Endothelial cell of umbilical vein (primary cell): ENCODE data around the gene KRABD2.

Source experiments
- BruUV-seq: library from RNA; stranded (reverse); fragments of 400-500 nt; replicated peaks from 2 replicates; lab custom pipeline; 2021; lab: Mats Ljungman, UMichigan
- CTCF ChIA-PET: fragments of 300-600, 350-600 bp; sonication (Branson Sonifier 250); formaldehyde crosslinking; loops from one replicate; lab custom pipeline; 2021; ENCODE audit warnings: antibody characterized with exemption, inconsistent platforms; lab: Charles Lee
- POLR2A ChIA-PET: fragments of 300-600, 350-600 bp; sonication (Branson Sonifier 250); formaldehyde crosslinking; loops from one replicate; lab custom pipeline; 2021; ENCODE audit warnings: antibody characterized with exemption, inconsistent platforms; lab: Charles Lee
- DNase-seq: peaks from one replicate; pipeline ENCODE4 v3.0.0-alpha.2; 2011; ENCODE audit warnings: low read depth, low spot score
- FAIRE-seq: peaks from 2 replicates; lab custom pipeline; 2011; peaks lifted over from hg19 to GRCh38; lab: Jason Lieb, UNC
- H2AFZ ChIP-seq: 2 replicates; pipeline ENCODE4 v1.6.0; 2012; ENCODE audit warnings: low read depth, low read length, control low read depth, inconsistent platforms
- H3K27ac ChIP-seq: 2 replicates; pipeline ENCODE4 v1.5.1; 2011; ENCODE audit warnings: low read depth, mild to moderate bottlenecking, control low read depth, low read length, moderate library complexity; ENCODE audit not compliant: insufficient read depth
- H3K27me3 ChIP-seq, 2 experiments: 2 replicates each; pipeline versions ENCODE4 v1.6.0 to v1.6.1; 2011; ENCODE audit warnings: low read length in 2 of 2, mixed read lengths in 1 of 2; ENCODE audit not compliant: control insufficient read depth in 2 of 2, insufficient read depth in 2 of 2
- H3K36me3 ChIP-seq, 2 experiments: 2 replicates in 1 of 2; 3 replicates in 1 of 2; pipeline ENCODE4 v1.5.1; 2011; ENCODE audit warnings: low read length in 2 of 2, mild to moderate bottlenecking in 1 of 2, moderate library complexity in 1 of 2; ENCODE audit not compliant: control insufficient read depth in 2 of 2, insufficient read depth in 2 of 2; ENCODE audit errors: extremely low read depth in 1 of 2
- H3K4me1 ChIP-seq: 3 replicates; pipeline ENCODE4 v1.5.1; 2011; ENCODE audit warnings: mild to moderate bottlenecking, low read length; ENCODE audit not compliant: control insufficient read depth, insufficient read depth; ENCODE audit errors: extremely low read depth
- H3K4me2 ChIP-seq: 2 replicates; pipeline ENCODE4 v1.6.1; 2011; ENCODE audit warnings: low read length, control low read depth, mixed read lengths; ENCODE audit not compliant: insufficient read depth
- H3K4me3 ChIP-seq, 3 experiments: fragments of 200-600 bp in 1 of 3; sonication (generic), shearing (Covaris generic) in 1 of 3; replicated peaks in 1 of 3; 2 replicates each; pipeline ENCODE4 v1.5.1; 2011 to 2016; ENCODE audit warnings: control low read depth in 3 of 3, low read length in 3 of 3, mild to moderate bottlenecking in 2 of 3, inconsistent platforms in 1 of 3, low read depth in 1 of 3, moderate library complexity in 1 of 3; ENCODE audit not compliant: insufficient read depth in 1 of 3
- H3K79me2 ChIP-seq: 2 replicates; pipeline ENCODE4 v1.6.0; 2012; ENCODE audit warnings: low read length, inconsistent platforms; ENCODE audit not compliant: control insufficient read depth, insufficient read depth
- H3K9ac ChIP-seq: replicated peaks from 2 replicates; pipeline ENCODE3; 2011; ENCODE audit warnings: low read length, control low read depth; ENCODE audit not compliant: insufficient read depth; ENCODE audit errors: extremely low read depth
- H3K9me1 ChIP-seq: replicated peaks from 3 replicates; pipeline ENCODE4 v1.6.0; 2011; ENCODE audit warnings: mild to moderate bottlenecking, low read length; ENCODE audit not compliant: control insufficient read depth, insufficient read depth; ENCODE audit errors: extremely low read depth
- H3K9me3 ChIP-seq: replicated peaks from 2 replicates; pipeline ENCODE4 v1.5.1; 2012; ENCODE audit warnings: low read length, inconsistent platforms; ENCODE audit not compliant: control insufficient read depth, insufficient read depth
- H4K20me1 ChIP-seq: replicated peaks from 2 replicates; pipeline ENCODE3; 2011; ENCODE audit warnings: mild to moderate bottlenecking, low read length; ENCODE audit not compliant: control insufficient read depth, insufficient read depth; ENCODE audit errors: extremely low read depth
- CTCF ChIP-seq, 2 donors: IDR thresholded peaks; 1 replicate in 1 of 2; 2 replicates in 1 of 2; pipeline ENCODE4 v1.5.1; 2011; ENCODE audit warnings: low read length in 2 of 2, mild to moderate bottlenecking in 2 of 2, moderate library complexity in 2 of 2, control low read depth in 1 of 2, inconsistent platforms in 1 of 2, low read depth in 1 of 2; ENCODE audit not compliant: insufficient read depth in 1 of 2; ENCODE audit errors: extremely low read depth in 1 of 2
- EZH2 ChIP-seq: IDR thresholded peaks from 2 replicates; pipeline ENCODE4 v1.6.1; 2012; ENCODE audit warnings: borderline replicate concordance, low read depth, mild to moderate bottlenecking, moderate library complexity, low read length, inconsistent platforms; ENCODE audit not compliant: severe bottlenecking
- FOS ChIP-seq: IDR thresholded peaks from 2 replicates; pipeline ENCODE4 v1.6.1; 2011; ENCODE audit warnings: mild to moderate bottlenecking, low read length, moderate library complexity, borderline replicate concordance; ENCODE audit not compliant: insufficient read depth
- GATA2 ChIP-seq: IDR thresholded peaks from 2 replicates; pipeline ENCODE4 v1.7.0; 2011; ENCODE audit warnings: low read depth, mild to moderate bottlenecking, moderate library complexity, mixed read lengths, low read length; ENCODE audit not compliant: insufficient read length, insufficient read depth
- JUN ChIP-seq: IDR thresholded peaks from 2 replicates; pipeline ENCODE4 v1.6.1; 2011; ENCODE audit warnings: borderline replicate concordance, low read depth; ENCODE audit not compliant: insufficient read length, insufficient read depth
- MAX ChIP-seq: IDR thresholded peaks from 2 replicates; pipeline ENCODE4 v1.6.1; 2011; ENCODE audit not compliant: insufficient read depth, insufficient read length
- MYC ChIP-seq: IDR thresholded peaks from one replicate; pipeline ENCODE4 v1.6.1; 2011; ENCODE audit warnings: mild to moderate bottlenecking, low read depth, low read length
- POLR2A ChIP-seq: IDR thresholded peaks from 2 replicates; pipeline ENCODE4 v1.6.1; 2012; ENCODE audit warnings: low read depth, mild to moderate bottlenecking, control low read depth, low read length
- POLR2AphosphoS5 ChIP-seq: IDR thresholded peaks from 2 replicates; pipeline ENCODE4 v1.6.1; 2012; ENCODE audit warnings: low read depth, mild to moderate bottlenecking, control low read depth, low read length, moderate library complexity; ENCODE audit not compliant: insufficient read depth
- dilution Hi-C: fragments of 300-500 bp; cut with MboI; formaldehyde crosslinking; loops from one replicate; pipeline ENCODE4 v1.15.0; 2019; ENCODE audit warnings: low sequenced_read_pairs; ENCODE audit not compliant: extremely low pct_ligation_motif_present
- intact Hi-C: fragments of 100-400 bp; cut with micrococcal nuclease; formaldehyde crosslinking; loops from one replicate; pipeline ENCODE4 v1.10.0; 2022

KRABD2 gene

GRCh38 chr17:8418471-8418870, 42.0 kb upstream of the KRABD2 start:
- Histone ChIP-seq H2AFZ (no peak overlapping the region), H3K9me1 (no peaks in the 10 kb centered on the region), H3K27ac (no peak overlapping the region), H4K20me1 (no peaks in the 10 kb centered on the region), H3K4me1 (peaks cover 12% of the 10 kb centered on the region), H3K9ac (no peak overlapping the region), H3K79me2 (no peaks in the 10 kb centered on the region), H3K9me3 (no peaks in the 10 kb centered on the region), H3K27me3 (peaks cover 2 to 6% of the 10 kb centered on the region in 2 experiments), H3K36me3 (no peaks in the 10 kb centered on the region), H3K4me3 (no peak overlapping the region), H3K4me2 (no peak overlapping the region)
- BruUV-seq: no TSS peak
- POLR2A ChIA-PET: no interaction called here
- FAIRE-seq: no peak
- DNase-seq: no peak
- TF ChIP-seq CTCF (IDR thresholded peaks at IDR 0.05; ENCODE audit: extremely low read depth in 1 of 2, insufficient read depth in 1 of 2, low read depth in 1 of 2, low read length in 2 of 2) (no peak), POLR2AphosphoS5 (no peak), EZH2 (no peak), FOS (no peak), GATA2 (no peak), MYC (no peak), MAX (no peak), JUN (no peak), POLR2A (no peak)
- dilution Hi-C loops (no loop called here), intact Hi-C loops (no loop called here)
- CTCF ChIA-PET: interaction anchor here (4.0 kb wide), 1 partner anchor 9 kb away, joined by 29 read pairs; no protein-coding TSS in a partner anchor
